Measurements from ENCODE around the gene SEPTIN10.

SEPTIN10 gene

GRCh38 chr2:109615637-109616144 is 1.9 kb upstream of the SEPTIN10 start:
- peaks cover 3% of the 10 kb centered on the region for H3K36me3 ChIP-seq (ENCODE audit: control insufficient read depth, insufficient read depth, low read length)
- 3 to 15% methylated on average over 3 to 5 of the region's 24 CpGs for whole genome bisulfite sequencing, 2 experiments (ENCODE audit: insufficient coverage in 2 of 2)
- H3K9me3 ChIP-seq (ENCODE audit: control insufficient read depth, low read length): no peaks in the 10 kb centered on the region

GRCh38 chr2:109614715-109615636 is 1.2 kb upstream of the SEPTIN10 start:
- H3K9me3 ChIP-seq (ENCODE audit: control insufficient read depth, low read length): no peaks in the 10 kb centered on the region
- H3K4me1 ChIP-seq (ENCODE audit: control insufficient read depth, insufficient read depth, low read length, poor library complexity, severe bottlenecking): peaks cover 7% of the 10 kb centered on the region
- peak overlapping the region; percentile 79 for H3K4me3 ChIP-seq (ENCODE audit: extremely low read depth, insufficient read depth, low read length, poor library complexity, severe bottlenecking)
- 1% methylated on average over 70 to 85 of the region's 90 CpGs for WGBS, 2 experiments (ENCODE audit: insufficient coverage in 2 of 2)
- peaks cover 3% of the 10 kb centered on the region for H3K36me3 ChIP-seq (ENCODE audit: control insufficient read depth, insufficient read depth, low read length)
- H3K27ac ChIP-seq (ENCODE audit: low read depth, low read length, severe bottlenecking): peak overlapping the region; percentile 79

More at GRCh38 chr2:109615637-109616144, 1.9 kb upstream of the SEPTIN10 start:
- Histone ChIP-seq H3K27ac (ENCODE audit: low read depth, low read length, severe bottlenecking) (no peak overlapping the region), H3K4me3 (ENCODE audit: extremely low read depth, insufficient read depth, low read length, poor library complexity, severe bottlenecking) (peak overlapping the region; percentile 79), H3K4me1 (ENCODE audit: control insufficient read depth, insufficient read depth, low read length, poor library complexity, severe bottlenecking) (peaks cover 7% of the 10 kb centered on the region)

GRCh38 chr2:109613081-109613921 is 465 bp downstream of the SEPTIN10 start:
- 0% methylated on average over 63 to 73 of the region's 82 CpGs for WGBS, 2 experiments (ENCODE audit: insufficient coverage in 2 of 2)
- peaks cover 3% of the 10 kb centered on the region for H3K36me3 ChIP-seq (ENCODE audit: control insufficient read depth, insufficient read depth, low read length)
- peaks cover 16% of the 10 kb centered on the region for H3K4me1 ChIP-seq (ENCODE audit: control insufficient read depth, insufficient read depth, low read length, poor library complexity, severe bottlenecking)

GRCh38 chr2:109611467-109612095 is 2.2 kb downstream of the SEPTIN10 start:
- H3K4me3 ChIP-seq (ENCODE audit: extremely low read depth, insufficient read depth, low read length, poor library complexity, severe bottlenecking): peak overlapping the region; percentile 79
- no peaks in the 10 kb centered on the region for H3K36me3 ChIP-seq (ENCODE audit: control insufficient read depth, insufficient read depth, low read length)
- H3K4me1 ChIP-seq (ENCODE audit: control insufficient read depth, insufficient read depth, low read length, poor library complexity, severe bottlenecking): peaks cover 33% of the 10 kb centered on the region
- no peak overlapping the region for H3K27ac ChIP-seq (ENCODE audit: low read depth, low read length, severe bottlenecking)
- 83 to 100% methylated on average over 1 to 4 of the region's 5 CpGs for WGBS, 2 experiments (ENCODE audit: insufficient coverage in 2 of 2)
- no peaks in the 10 kb centered on the region for H3K9me3 ChIP-seq (ENCODE audit: control insufficient read depth, low read length)

More at GRCh38 chr2:109613081-109613921, 465 bp downstream of the SEPTIN10 start:
- Histone ChIP-seq H3K9me3 (ENCODE audit: control insufficient read depth, low read length) (no peaks in the 10 kb centered on the region), H3K4me3 (ENCODE audit: extremely low read depth, insufficient read depth, low read length, poor library complexity, severe bottlenecking) (peak overlapping the region; percentile 79), H3K27ac (ENCODE audit: low read depth, low read length, severe bottlenecking) (peak overlapping the region; percentile 96)

- peak overlapping the region; percentile 84 for H3K27ac ChIP-seq (ENCODE audit: low read depth, low read length, severe bottlenecking)
- 60 to 88% methylated on average over 1 of the region's 8 CpGs for WGBS, 2 experiments (ENCODE audit: insufficient coverage in 2 of 2)
- H3K36me3 ChIP-seq (ENCODE audit: control insufficient read depth, insufficient read depth, low read length): peaks cover 3% of the 10 kb centered on the region
- H3K9me3 ChIP-seq (ENCODE audit: control insufficient read depth, low read length): no peaks in the 10 kb centered on the region
- H3K4me3 ChIP-seq (ENCODE audit: extremely low read depth, insufficient read depth, low read length, poor library complexity, severe bottlenecking): no peak overlapping the region
- H3K4me1 ChIP-seq (ENCODE audit: control insufficient read depth, insufficient read depth, low read length, poor library complexity, severe bottlenecking): peaks cover 36% of the 10 kb centered on the region
These were observed 4.3 kb downstream of the SEPTIN10 start for GRCh38 chr2:109609352-109610024.

- Histone ChIP-seq H3K9me3 (ENCODE audit: control insufficient read depth, low read length) (no peaks in the 10 kb centered on the region), H3K4me1 (ENCODE audit: control insufficient read depth, insufficient read depth, low read length, poor library complexity, severe bottlenecking) (peaks cover 36% of the 10 kb centered on the region), H3K36me3 (ENCODE audit: control insufficient read depth, insufficient read depth, low read length) (peaks cover 13% of the 10 kb centered on the region), H3K27ac (ENCODE audit: low read depth, low read length, severe bottlenecking) (no peak overlapping the region), H3K4me3 (ENCODE audit: extremely low read depth, insufficient read depth, low read length, poor library complexity, severe bottlenecking) (no peak overlapping the region)
- WGBS, 2 experiments (ENCODE audit: insufficient coverage in 2 of 2): 100% methylated on average over 1 of the region's 2 CpGs
These were observed 6.0 kb downstream of the SEPTIN10 start for GRCh38 chr2:109607766-109608165.

- WGBS, 2 experiments (ENCODE audit: insufficient coverage in 2 of 2): 96% methylated on average over 4 to 5 of the region's 5 CpGs
These were observed 9.2 kb downstream of the SEPTIN10 start for GRCh38 chr2:109604597-109604996.

GRCh38 chr2:109602617-109603188 is 11.1 kb downstream of the SEPTIN10 start:
- H3K36me3 ChIP-seq (ENCODE audit: control insufficient read depth, insufficient read depth, low read length): peaks cover 26% of the 10 kb centered on the region
- peaks cover 17% of the 10 kb centered on the region for H3K4me1 ChIP-seq (ENCODE audit: control insufficient read depth, insufficient read depth, low read length, poor library complexity, severe bottlenecking)
- no peak overlapping the region for H3K27ac ChIP-seq (ENCODE audit: low read depth, low read length, severe bottlenecking)
- 86% methylated on average over 1 of the region's 3 CpGs; no CpG with 5 or more reads in 1 of the 2 experiments for WGBS, 2 experiments (ENCODE audit: insufficient coverage in 2 of 2)
- H3K9me3 ChIP-seq (ENCODE audit: control insufficient read depth, low read length): no peaks in the 10 kb centered on the region
- H3K4me3 ChIP-seq (ENCODE audit: extremely low read depth, insufficient read depth, low read length, poor library complexity, severe bottlenecking): no peak overlapping the region

More at GRCh38 chr2:109604597-109604996, 9.2 kb downstream of the SEPTIN10 start:
- H3K4me3 ChIP-seq (ENCODE audit: extremely low read depth, insufficient read depth, low read length, poor library complexity, severe bottlenecking): no peak overlapping the region
- no peak overlapping the region for H3K27ac ChIP-seq (ENCODE audit: low read depth, low read length, severe bottlenecking)
- peaks cover 29% of the 10 kb centered on the region for H3K4me1 ChIP-seq (ENCODE audit: control insufficient read depth, insufficient read depth, low read length, poor library complexity, severe bottlenecking)
- H3K9me3 ChIP-seq (ENCODE audit: control insufficient read depth, low read length): no peaks in the 10 kb centered on the region
- H3K36me3 ChIP-seq (ENCODE audit: control insufficient read depth, insufficient read depth, low read length): peaks cover 26% of the 10 kb centered on the region

- Histone ChIP-seq H3K9me3 (ENCODE audit: control insufficient read depth, low read length) (no peaks in the 10 kb centered on the region), H3K36me3 (ENCODE audit: control insufficient read depth, insufficient read depth, low read length) (peaks cover 26% of the 10 kb centered on the region), H3K27ac (ENCODE audit: low read depth, low read length, severe bottlenecking) (no peak overlapping the region), H3K4me3 (ENCODE audit: extremely low read depth, insufficient read depth, low read length, poor library complexity, severe bottlenecking) (no peak overlapping the region), H3K4me1 (ENCODE audit: control insufficient read depth, insufficient read depth, low read length, poor library complexity, severe bottlenecking) (peaks cover 9% of the 10 kb centered on the region)
- WGBS, 2 experiments (ENCODE audit: insufficient coverage in 2 of 2): 90 to 94% methylated on average over 4 of the region's 6 CpGs
These were observed 12.0 kb downstream of the SEPTIN10 start for GRCh38 chr2:109601783-109602182.

All from mesodermal cell (in vitro differentiated cells).